Keratinocyte (primary cell): Measurements from ENCODE around the gene MICAL2. TPM values are rescaled to one million over a fixed set of nuclear protein-coding genes. Genes with fewer than 3 reads are reported as not detected.

ENCODE experiments used
- DNase-seq: peaks from one replicate; pipeline ENCODE4 v3.0.0-alpha.2; 2011; ENCODE audit warnings: low read depth, missing footprints, low spot score
- FAIRE-seq: peaks from 2 replicates; lab custom pipeline; 2011; peaks lifted over from hg19 to GRCh38; lab: Jason Lieb, UNC
- H2AFZ ChIP-seq: 2 replicates; pipeline ENCODE4 v1.6.0; 2012; ENCODE audit warnings: low read length, control low read depth, inconsistent platforms; ENCODE audit not compliant: control insufficient read depth
- H3K27ac ChIP-seq: 2 replicates; pipeline ENCODE4 v1.5.1; 2011; ENCODE audit warnings: low read length; ENCODE audit not compliant: control insufficient read depth, insufficient read depth
- H3K27me3 ChIP-seq: 3 replicates; pipeline ENCODE4 v1.6.0; 2011; ENCODE audit warnings: low read length; ENCODE audit not compliant: control insufficient read depth, insufficient read depth; ENCODE audit errors: extremely low read depth
- H3K36me3 ChIP-seq, 2 experiments: 2 replicates in 1 of 2; 3 replicates in 1 of 2; pipeline ENCODE4 v1.5.1; 2011; ENCODE audit warnings: low read length in 2 of 2, mild to moderate bottlenecking in 1 of 2; ENCODE audit not compliant: control insufficient read depth in 2 of 2, insufficient read depth in 2 of 2; ENCODE audit errors: extremely low read depth in 1 of 2
- H3K4me1 ChIP-seq: 3 replicates; pipeline ENCODE4 v1.5.1; 2011; ENCODE audit warnings: low read length; ENCODE audit not compliant: control insufficient read depth, insufficient read depth; ENCODE audit errors: extremely low read depth
- H3K4me2 ChIP-seq: 3 replicates; pipeline ENCODE4 v1.6.0; 2011; ENCODE audit warnings: low read depth, low read length; ENCODE audit not compliant: control insufficient read depth, insufficient read depth; ENCODE audit errors: extremely low read depth
- H3K4me3 ChIP-seq, 3 experiments: fragments of 200-600 bp in 1 of 3; sonication (generic) in 1 of 3; 2 replicates in 2 of 3; 3 replicates in 1 of 3; pipeline ENCODE4 v1.5.1; 2011 to 2016; ENCODE audit warnings: low read length in 3 of 3, mild to moderate bottlenecking in 3 of 3, control low read depth in 2 of 3, inconsistent platforms in 1 of 3, low read depth in 1 of 3, mixed read lengths in 1 of 3, mixed run types in 1 of 3, moderate library complexity in 1 of 3; ENCODE audit not compliant: control insufficient read depth in 2 of 3, insufficient read depth in 2 of 3; ENCODE audit errors: extremely low read depth in 1 of 3
- H3K79me2 ChIP-seq: 2 replicates; pipeline ENCODE4 v1.6.0; 2012; ENCODE audit warnings: low read length; ENCODE audit not compliant: control insufficient read depth, insufficient read depth
- H3K9ac ChIP-seq: 3 replicates; pipeline ENCODE4 v1.6.0; 2011; ENCODE audit warnings: low read length; ENCODE audit not compliant: control insufficient read depth, insufficient read depth; ENCODE audit errors: extremely low read depth
- H3K9me1 ChIP-seq: 3 replicates; pipeline ENCODE4 v1.6.0; 2011; ENCODE audit warnings: low read length; ENCODE audit not compliant: control insufficient read depth, insufficient read depth; ENCODE audit errors: extremely low read depth
- H3K9me3 ChIP-seq: 2 replicates; pipeline ENCODE4 v1.5.1; 2012; ENCODE audit warnings: low read depth, low read length; ENCODE audit not compliant: control insufficient read depth
- H4K20me1 ChIP-seq: 3 replicates; pipeline ENCODE4 v1.6.0; 2011; ENCODE audit warnings: low read length; ENCODE audit not compliant: control insufficient read depth, insufficient read depth; ENCODE audit errors: extremely low read depth
- EZH2 ChIP-seq: IDR thresholded peaks from one replicate; pipeline ENCODE4 v1.6.1; 2012; ENCODE audit warnings: inconsistent platforms, mild to moderate bottlenecking, low read length, moderate library complexity
- dilution Hi-C: fragments of 300-500 bp; cut with MboI; formaldehyde crosslinking; loops from one replicate; pipeline ENCODE4 v1.7.0; 2020; ENCODE audit warnings: low sequenced_read_pairs; ENCODE audit not compliant: extremely low pct_ligation_motif_present
- polyA plus RNA-seq, 5 experiments: library from polyadenylated mRNA; depleted of rRNA in 3 of 5; stranded (reverse) in 3 of 5; stranded (forward) in 1 of 5; unstranded in 1 of 5; fragments of >200 nt; gene quantifications; 1 replicate in 1 of 5; 2 replicates in 3 of 5; 3 replicates in 1 of 5; pipeline versions ENCODE4 v1.2.1 to v1.2.3, GENCODE V29; 2011 to 2012; ENCODE audit warnings: missing spikeins in 2 of 5, low read depth in 1 of 5, low replicate concordance in 1 of 5
- TF ChIP-seq, protein P1 (sequence below), 3 experiments: IDR thresholded peaks in 1 of 3; conservative IDR thresholded peaks in 1 of 3; optimal IDR thresholded peaks in 1 of 3; 2 replicates in 2 of 3; 3 replicates in 1 of 3; pipeline versions ENCODE3 to v1.5.1; 2011; ENCODE audit warnings: low read length in 3 of 3, mild to moderate bottlenecking in 3 of 3, moderate library complexity in 2 of 3, control low read depth in 1 of 3, inconsistent platforms in 1 of 3; ENCODE audit not compliant: insufficient read depth in 2 of 3; ENCODE audit errors: extremely low read depth in 1 of 3

The MICAL2 gene
- polyA plus RNA-seq, 1 donor (not counting 4 experiments of a cell fraction or from before 2014, with no cell fraction given): 83.9 TPM

GRCh38 chr11:12063251-12063650 lies 47.1 kb upstream of the MICAL2 start:
- dilution Hi-C loops: no loop called here
- no peaks in the 10 kb centered on the region for H4K20me1 ChIP-seq

DNA sequence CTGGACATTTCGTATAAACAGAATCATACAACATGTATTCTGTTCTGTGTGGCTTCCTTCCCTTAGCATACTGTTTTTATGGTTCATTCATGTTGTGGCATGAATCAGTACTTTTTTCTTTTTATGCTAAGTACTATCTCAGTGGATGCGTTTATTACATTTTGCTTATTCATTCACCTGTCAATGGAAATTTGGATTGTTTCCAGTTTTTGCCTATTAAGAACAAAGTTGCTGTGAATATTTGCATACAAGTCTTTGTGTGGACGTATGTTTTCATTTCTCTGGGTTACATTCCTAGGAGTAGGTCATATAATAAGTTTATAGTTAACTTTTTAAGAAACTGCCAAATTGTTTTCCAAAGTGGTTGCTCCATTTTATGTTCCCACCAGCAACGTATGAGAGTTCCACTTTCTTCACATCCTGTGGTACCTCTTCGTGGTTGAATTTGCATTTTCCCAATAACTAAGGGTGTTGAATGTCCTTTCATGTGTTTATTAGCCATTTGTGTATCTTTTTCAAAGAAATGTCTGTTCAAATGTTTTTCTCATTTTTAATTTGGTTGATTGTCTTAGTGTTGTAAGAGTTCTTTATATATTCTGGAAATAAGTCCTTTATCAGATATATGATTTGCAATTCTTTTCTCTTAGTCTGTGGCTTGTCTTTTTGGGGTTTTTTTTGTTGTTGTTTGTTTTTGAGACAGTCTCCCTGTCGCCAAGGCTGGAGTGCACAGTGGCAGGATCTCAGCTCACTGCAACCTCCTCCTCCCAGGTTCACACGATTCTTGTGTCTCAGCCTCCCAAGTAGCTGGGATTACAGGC lies 46.0 kb upstream of the MICAL2 start:
- no peak overlapping the region for H3K4me3 ChIP-seq
- H3K9ac ChIP-seq: no peak overlapping the region
- H3K4me1 ChIP-seq: peaks cover 40% of the 10 kb centered on the region
- H4K20me1 ChIP-seq: no peaks in the 10 kb centered on the region
- no peaks in the 10 kb centered on the region for H3K9me1 ChIP-seq
- DNase-seq (peak; percentile 75), FAIRE-seq (peak; percentile 36)
- H2AFZ ChIP-seq: no peak overlapping the region
- no peaks in the 10 kb centered on the region for H3K36me3 ChIP-seq
- no peaks in the 10 kb centered on the region for H3K9me3 ChIP-seq
- H3K27me3 ChIP-seq: no peaks in the 10 kb centered on the region
- no peaks in the 10 kb centered on the region for H3K79me2 ChIP-seq
- TF ChIP-seq EZH2: no peak
- TF ChIP-seq, protein P1, sequence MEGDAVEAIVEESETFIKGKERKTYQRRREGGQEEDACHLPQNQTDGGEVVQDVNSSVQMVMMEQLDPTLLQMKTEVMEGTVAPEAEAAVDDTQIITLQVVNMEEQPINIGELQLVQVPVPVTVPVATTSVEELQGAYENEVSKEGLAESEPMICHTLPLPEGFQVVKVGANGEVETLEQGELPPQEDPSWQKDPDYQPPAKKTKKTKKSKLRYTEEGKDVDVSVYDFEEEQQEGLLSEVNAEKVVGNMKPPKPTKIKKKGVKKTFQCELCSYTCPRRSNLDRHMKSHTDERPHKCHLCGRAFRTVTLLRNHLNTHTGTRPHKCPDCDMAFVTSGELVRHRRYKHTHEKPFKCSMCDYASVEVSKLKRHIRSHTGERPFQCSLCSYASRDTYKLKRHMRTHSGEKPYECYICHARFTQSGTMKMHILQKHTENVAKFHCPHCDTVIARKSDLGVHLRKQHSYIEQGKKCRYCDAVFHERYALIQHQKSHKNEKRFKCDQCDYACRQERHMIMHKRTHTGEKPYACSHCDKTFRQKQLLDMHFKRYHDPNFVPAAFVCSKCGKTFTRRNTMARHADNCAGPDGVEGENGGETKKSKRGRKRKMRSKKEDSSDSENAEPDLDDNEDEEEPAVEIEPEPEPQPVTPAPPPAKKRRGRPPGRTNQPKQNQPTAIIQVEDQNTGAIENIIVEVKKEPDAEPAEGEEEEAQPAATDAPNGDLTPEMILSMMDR (optimal IDR thresholded peaks at IDR 0.05 in 1 of 3, IDR thresholded peaks at IDR 0.05 in 1 of 3, conservative IDR thresholded peaks at IDR 0.05 in 1 of 3; ENCODE audit: extremely low read depth in 1 of 3, insufficient read depth in 2 of 3, low read length in 3 of 3): no peak
- dilution Hi-C loops: no loop called here
- H3K27ac ChIP-seq: peak overlapping the region; percentile 94
- peak overlapping the region; percentile 35 for H3K4me2 ChIP-seq

More at GRCh38 chr11:12063251-12063650, 47.1 kb upstream of the MICAL2 start:
- H3K27me3 ChIP-seq: no peaks in the 10 kb centered on the region
- no peak overlapping the region for H3K27ac ChIP-seq
- H2AFZ ChIP-seq: no peak overlapping the region
- no peaks in the 10 kb centered on the region for H3K9me1 ChIP-seq
- no peak overlapping the region for H3K4me2 ChIP-seq
- no peaks in the 10 kb centered on the region for H3K36me3 ChIP-seq
- H3K4me1 ChIP-seq: peaks cover 40% of the 10 kb centered on the region
- DNase-seq (no peak), FAIRE-seq (no peak)
- TF ChIP-seq, protein P1 (optimal IDR thresholded peaks at IDR 0.05 in 1 of 3, IDR thresholded peaks at IDR 0.05 in 1 of 3, conservative IDR thresholded peaks at IDR 0.05 in 1 of 3; ENCODE audit: extremely low read depth in 1 of 3, insufficient read depth in 2 of 3, low read length in 3 of 3): no peak
- no peak for TF ChIP-seq EZH2
- H3K9me3 ChIP-seq: no peaks in the 10 kb centered on the region
- no peak overlapping the region for H3K9ac ChIP-seq
- no peak overlapping the region for H3K4me3 ChIP-seq
- no peaks in the 10 kb centered on the region for H3K79me2 ChIP-seq
